Measurements from ENCODE around the gene GNAO1. TPM values are rescaled to one million over a fixed set of nuclear protein-coding genes. Genes with fewer than 3 reads are reported as not detected.

Gene GNAO1
- total RNA-seq, 4 donors from 2014 or later = 2.7 to 12.9 (median 6.1) TPM

DNA sequence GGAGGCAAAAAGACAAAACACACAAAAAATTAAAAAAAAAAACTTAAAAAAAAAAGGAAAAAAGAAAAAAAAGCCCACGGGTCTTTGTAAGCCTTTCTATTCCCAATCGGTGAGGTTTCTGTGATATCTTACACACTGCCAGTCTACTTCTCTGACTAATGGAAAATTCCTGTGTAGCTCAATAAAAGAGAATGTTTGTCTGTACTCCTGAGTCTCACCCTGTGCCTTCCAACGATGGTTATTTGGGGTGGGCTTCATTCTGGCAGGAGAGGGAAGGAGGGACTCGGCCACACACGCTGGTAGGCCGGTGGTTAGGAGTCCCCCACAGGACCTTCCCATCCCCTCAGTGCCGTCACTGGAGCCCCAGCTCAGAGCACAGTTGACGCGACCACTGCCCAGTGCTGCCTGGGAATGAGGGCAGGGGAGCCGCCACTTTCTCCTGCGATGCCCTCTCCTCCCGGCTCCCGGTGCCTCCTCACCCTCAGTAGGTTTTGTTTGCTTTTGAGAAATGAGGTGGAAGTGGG lies 166.0 kb downstream of the GNAO1 start:
- peaks cover 0 to 15% (median under 1%) of the 10 kb centered on the region in 3 donors for H3K36me3 ChIP-seq
- H3K27ac ChIP-seq = peak overlapping the region in 3 of 4 donors; percentile 6 to 71 (median 30)
- no peaks in the 10 kb centered on the region for H3K27me3 ChIP-seq
- TF ChIP-seq EP300 (IDR thresholded peaks at IDR 0.05) = no peak
- no peak for TF ChIP-seq POLR2A (IDR thresholded peaks at IDR 0.05)
- TF ChIP-seq, protein P1, sequence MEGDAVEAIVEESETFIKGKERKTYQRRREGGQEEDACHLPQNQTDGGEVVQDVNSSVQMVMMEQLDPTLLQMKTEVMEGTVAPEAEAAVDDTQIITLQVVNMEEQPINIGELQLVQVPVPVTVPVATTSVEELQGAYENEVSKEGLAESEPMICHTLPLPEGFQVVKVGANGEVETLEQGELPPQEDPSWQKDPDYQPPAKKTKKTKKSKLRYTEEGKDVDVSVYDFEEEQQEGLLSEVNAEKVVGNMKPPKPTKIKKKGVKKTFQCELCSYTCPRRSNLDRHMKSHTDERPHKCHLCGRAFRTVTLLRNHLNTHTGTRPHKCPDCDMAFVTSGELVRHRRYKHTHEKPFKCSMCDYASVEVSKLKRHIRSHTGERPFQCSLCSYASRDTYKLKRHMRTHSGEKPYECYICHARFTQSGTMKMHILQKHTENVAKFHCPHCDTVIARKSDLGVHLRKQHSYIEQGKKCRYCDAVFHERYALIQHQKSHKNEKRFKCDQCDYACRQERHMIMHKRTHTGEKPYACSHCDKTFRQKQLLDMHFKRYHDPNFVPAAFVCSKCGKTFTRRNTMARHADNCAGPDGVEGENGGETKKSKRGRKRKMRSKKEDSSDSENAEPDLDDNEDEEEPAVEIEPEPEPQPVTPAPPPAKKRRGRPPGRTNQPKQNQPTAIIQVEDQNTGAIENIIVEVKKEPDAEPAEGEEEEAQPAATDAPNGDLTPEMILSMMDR (IDR thresholded peaks at IDR 0.05) = no peak
- peak overlapping the region; percentile 29 to 52 (median 42) for H3K4me3 ChIP-seq
- peaks cover 0 to 19% (median 5%) of the 10 kb centered on the region in 4 donors for H3K4me1 ChIP-seq
- DNase-seq (ENCODE audit: low spot score in 2 of 2) = peak in 1 of 2 donors; percentile 11
- H3K9me3 ChIP-seq = no peaks in the 10 kb centered on the region
- WGBS, 2 donors = 43 to 52% methylated on average over 13 of the region's 13 CpGs

DNA sequence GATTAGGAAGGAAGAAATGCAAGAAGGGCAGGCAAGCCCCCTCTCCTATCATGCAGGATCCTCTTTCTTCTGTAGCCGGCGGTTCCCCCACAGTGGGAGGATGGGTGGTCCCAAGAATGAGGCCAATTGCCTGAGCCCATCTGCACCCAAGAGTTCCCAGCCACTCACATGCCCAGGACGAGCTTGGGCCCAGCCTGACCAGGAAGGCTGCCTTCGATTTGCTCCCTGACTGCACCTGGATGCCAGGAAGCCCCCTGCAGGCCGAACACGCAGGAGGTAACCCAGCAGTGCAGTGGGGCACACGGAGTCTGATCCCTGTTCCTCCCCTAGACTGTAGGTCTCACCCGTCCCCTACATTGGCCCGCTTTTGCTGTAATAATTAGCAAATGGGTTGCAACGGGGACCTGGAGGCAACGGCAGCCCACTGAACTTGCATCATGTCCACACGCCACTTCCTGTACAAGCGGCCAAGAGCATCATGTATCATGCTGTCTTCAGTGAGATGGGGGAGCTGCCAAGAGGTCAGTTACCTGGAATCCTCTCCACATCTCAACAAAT lies 166.6 kb downstream of the GNAO1 start:
- DNase-seq (ENCODE audit: low spot score in 2 of 2) = peak in 1 of 2 donors; percentile 5
- peak overlapping the region in 3 of 4 donors; percentile 6 to 71 (median 30) for H3K27ac ChIP-seq
- no peak for TF ChIP-seq EP300 (IDR thresholded peaks at IDR 0.05)
- TF ChIP-seq POLR2A (IDR thresholded peaks at IDR 0.05) = no peak
- TF ChIP-seq, protein P1 (IDR thresholded peaks at IDR 0.05) = no peak
- peaks cover 0 to 19% (median 5%) of the 10 kb centered on the region in 4 donors for H3K4me1 ChIP-seq
- no peak overlapping the region for H3K4me3 ChIP-seq
- H3K36me3 ChIP-seq = peaks cover 0 to 21% (median 5%) of the 10 kb centered on the region in 3 donors
- 92 to 94% methylated on average over 12 to 13 of the region's 13 CpGs for WGBS, 2 donors
- no peaks in the 10 kb centered on the region for H3K9me3 ChIP-seq
- H3K27me3 ChIP-seq = no peaks in the 10 kb centered on the region

DNA sequence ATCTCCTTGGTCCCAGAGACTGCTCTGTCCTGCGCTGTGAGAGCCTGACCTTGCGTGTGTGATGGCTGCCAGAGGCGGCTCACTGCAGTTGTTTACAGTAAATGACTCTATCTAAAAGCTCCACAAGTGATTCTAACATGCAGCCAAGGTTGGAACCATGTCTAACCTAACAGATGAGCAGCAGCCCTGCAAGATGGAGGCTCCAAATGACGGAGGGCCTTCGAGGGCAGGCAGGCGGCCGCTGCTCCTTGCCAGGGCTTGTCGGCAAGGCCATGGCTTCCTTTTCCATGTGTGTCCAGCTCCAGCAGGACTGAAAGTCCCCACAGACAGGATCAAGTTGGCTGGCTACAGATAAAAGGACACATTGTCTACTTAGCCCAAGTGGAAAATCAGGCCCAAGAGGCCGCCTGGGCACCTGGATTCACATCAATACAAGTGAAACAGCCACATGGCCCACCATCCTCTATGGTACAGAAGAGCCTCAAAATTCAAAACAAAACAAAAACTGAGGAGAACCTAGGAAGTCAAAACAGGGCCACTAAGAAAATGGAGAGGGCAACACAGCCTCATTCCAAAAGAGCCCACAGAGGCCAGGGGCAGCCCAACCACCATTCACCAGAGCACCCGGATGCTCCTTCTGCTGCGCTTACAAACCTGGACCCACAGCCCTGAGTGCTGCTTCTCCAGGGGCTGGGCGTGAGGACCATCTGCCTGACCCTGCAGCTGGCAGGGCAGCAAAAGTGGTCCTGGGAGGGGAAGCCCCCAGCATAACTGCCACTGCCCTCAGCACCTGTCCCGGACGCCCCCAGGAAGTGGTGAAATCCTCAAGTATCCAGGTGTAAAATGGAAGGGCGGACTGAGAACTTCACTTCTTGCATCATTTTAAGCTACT lies 169.1 kb downstream of the GNAO1 start:
- 94 to 98% methylated on average over 15 of the region's 15 CpGs for WGBS, 2 donors
- no peak for TF ChIP-seq EP300 (IDR thresholded peaks at IDR 0.05)
- TF ChIP-seq POLR2A (IDR thresholded peaks at IDR 0.05) = no peak
- TF ChIP-seq, protein P1 (IDR thresholded peaks at IDR 0.05) = no peak
- no peak overlapping the region for H3K4me3 ChIP-seq
- peak in 1 of 2 donors; percentile 12 for DNase-seq (ENCODE audit: low spot score in 2 of 2)
- H3K27ac ChIP-seq = no peak overlapping the region
- H3K27me3 ChIP-seq = no peaks in the 10 kb centered on the region
- H3K9me3 ChIP-seq = no peaks in the 10 kb centered on the region
- H3K36me3 ChIP-seq = peaks cover 0 to 46% (median 13%) of the 10 kb centered on the region in 3 donors
- H3K4me1 ChIP-seq = peaks cover 0 to 19% (median 5%) of the 10 kb centered on the region in 4 donors

DNA sequence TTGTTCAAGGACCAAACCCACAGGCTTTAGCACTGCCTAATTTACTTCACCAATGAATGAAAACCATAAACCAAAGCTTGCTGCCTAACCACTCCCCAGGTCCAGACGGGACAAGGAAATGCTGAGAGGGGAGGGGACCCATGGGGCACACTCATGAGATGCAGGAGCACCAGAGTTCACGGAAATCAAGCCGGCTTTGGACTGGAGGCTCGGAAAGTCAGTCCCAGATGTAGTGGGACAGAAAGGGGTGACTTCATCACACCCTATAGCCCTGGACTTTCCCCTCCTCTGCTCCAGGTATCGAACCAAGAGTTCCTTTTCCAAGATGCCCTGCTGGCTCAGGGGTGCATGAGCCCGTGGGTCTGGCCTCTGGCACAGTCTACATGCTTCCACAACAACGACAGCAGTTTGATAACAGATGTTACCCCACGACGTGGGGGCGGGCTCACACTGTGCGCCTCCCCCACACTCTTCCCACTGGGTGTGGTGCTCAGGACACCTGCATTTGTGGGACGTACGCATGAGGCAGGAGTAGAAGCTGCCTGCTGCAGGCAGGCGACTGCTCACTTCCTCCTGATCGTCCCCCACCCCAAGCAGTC lies 170.9 kb downstream of the GNAO1 start:
- no peak overlapping the region for H3K27ac ChIP-seq
- peaks cover 0 to 61% (median 13%) of the 10 kb centered on the region in 3 donors for H3K36me3 ChIP-seq
- no peak overlapping the region for H3K4me3 ChIP-seq

More for the DNA sequence above, 170.9 kb downstream of the GNAO1 start:
- no peak for TF ChIP-seq POLR2A (IDR thresholded peaks at IDR 0.05)
- TF ChIP-seq, protein P1 (IDR thresholded peaks at IDR 0.05) = no peak
- TF ChIP-seq EP300 (IDR thresholded peaks at IDR 0.05) = no peak
- Histone ChIP-seq H3K4me1 (peaks cover 0 to 7% (median 0%) of the 10 kb centered on the region in 4 donors), H3K27me3 (no peaks in the 10 kb centered on the region), H3K9me3 (no peaks in the 10 kb centered on the region)
- DNase-seq (ENCODE audit: low spot score in 2 of 2) = no peak
- 75 to 76% methylated on average over 15 of the region's 15 CpGs for WGBS, 2 donors
